ACHN (cell line): ENCODE measurements around the gene TMEM222.
"Not testable (repeated sequence)": the region's sequence is repeated elsewhere in the genome, so short reads cannot be mapped to it uniquely, and the experiment has no call there.

Source experiments
- DNase-seq: peaks from one replicate; pipeline ENCODE4 v3.0.0-alpha.2; 2015
- in situ Hi-C: cut with HindIII; loops from 2 replicates; pipeline ENCODE4 v1.10.0; 2017; ENCODE audit warnings: low sequenced_read_pairs, low pct_ligation_motif_present, low pct_unique_long_range_greater_than_20kb

Gene TMEM222, protein sequence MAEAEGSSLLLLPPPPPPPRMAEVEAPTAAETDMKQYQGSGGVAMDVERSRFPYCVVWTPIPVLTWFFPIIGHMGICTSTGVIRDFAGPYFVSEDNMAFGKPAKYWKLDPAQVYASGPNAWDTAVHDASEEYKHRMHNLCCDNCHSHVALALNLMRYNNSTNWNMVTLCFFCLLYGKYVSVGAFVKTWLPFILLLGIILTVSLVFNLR

DNA sequence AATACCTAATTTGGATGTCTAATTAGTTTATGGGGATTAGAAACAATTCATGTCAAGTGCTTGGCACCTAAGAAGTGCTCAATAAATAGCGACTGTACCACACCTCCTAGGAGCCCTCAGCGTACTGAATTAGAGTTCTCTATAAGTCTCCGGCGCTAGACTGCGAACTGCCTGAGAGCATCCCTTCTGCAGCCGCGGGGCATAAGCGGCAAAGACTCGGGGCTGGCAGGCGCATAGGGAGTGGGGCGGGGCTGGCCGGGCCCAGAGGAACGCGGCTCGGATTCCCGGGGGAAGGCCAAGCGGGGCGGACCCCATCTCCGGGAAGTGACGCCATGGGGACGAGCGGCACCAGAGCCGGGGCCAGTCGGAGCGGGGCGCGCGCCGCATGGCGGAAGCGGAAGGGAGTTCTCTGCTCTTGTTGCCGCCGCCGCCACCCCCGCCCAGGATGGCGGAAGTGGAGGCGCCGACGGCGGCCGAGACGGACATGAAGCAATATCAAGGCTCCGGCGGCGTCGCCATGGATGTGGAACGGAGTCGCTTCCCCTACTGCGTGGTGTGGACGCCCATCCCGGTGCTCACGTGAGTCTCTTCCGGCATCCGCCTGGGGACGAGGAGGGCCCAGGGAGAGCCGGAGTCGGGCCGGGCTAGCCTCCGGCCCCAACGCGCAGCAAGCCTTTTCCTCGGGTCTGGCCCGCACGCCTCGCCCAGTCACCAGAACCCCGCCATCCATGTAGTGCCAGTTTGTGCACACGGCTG is at the start of gene TMEM222:
TMEM222 (plus strand) TSS at position 351 of the 756 bp plus-strand sequence; CDS start at position 386, 35 bp downstream.
- in situ Hi-C loops = no loop called here
- peak; percentile 94 for DNase-seq

DNA sequence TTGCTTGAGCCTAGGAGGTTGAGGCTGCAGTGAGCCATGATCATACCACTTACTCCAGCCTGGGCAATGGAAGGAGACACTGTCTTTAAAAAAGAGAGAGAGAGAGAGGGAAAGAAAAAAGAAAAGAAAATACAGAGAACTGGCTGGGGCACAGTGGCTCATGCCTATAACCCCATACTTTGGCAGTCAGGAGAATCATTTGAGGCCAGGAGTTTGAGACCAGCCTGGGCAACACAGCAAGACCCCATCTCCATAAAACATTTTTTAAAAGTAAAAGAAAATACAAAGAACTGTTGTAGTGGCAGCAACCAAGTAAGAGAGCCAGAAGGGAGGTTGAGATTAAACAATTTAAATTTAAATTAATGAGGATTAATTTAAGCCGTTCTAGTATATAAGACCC is 47.8 kb upstream of the TMEM222 start:
- no peak for DNase-seq
- in situ Hi-C loops = no loop called here

DNA sequence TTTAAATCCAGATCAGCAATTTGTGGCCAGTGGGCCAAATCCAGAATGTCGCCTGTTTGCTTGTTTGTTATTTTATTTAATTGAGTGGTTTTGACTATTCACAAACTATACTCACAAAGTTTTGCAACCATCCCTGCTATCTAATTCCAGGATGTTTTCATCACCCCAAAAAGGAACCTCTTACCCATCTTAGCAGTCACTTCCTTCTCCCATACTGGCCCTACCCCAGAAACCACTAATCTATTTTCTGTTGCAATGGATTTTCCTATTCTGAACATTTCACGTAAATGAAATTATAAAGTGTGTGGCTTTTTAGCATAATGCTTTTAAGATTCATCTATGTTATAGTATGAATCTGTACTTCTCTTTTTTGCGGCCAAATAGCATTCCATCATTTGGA is 46.3 kb upstream of the TMEM222 start:
- DNase-seq = no peak
- in situ Hi-C loops = loop anchor here (25.0 kb wide), 1 partner anchor 238 kb away; no protein-coding TSS in a partner anchor

DNA sequence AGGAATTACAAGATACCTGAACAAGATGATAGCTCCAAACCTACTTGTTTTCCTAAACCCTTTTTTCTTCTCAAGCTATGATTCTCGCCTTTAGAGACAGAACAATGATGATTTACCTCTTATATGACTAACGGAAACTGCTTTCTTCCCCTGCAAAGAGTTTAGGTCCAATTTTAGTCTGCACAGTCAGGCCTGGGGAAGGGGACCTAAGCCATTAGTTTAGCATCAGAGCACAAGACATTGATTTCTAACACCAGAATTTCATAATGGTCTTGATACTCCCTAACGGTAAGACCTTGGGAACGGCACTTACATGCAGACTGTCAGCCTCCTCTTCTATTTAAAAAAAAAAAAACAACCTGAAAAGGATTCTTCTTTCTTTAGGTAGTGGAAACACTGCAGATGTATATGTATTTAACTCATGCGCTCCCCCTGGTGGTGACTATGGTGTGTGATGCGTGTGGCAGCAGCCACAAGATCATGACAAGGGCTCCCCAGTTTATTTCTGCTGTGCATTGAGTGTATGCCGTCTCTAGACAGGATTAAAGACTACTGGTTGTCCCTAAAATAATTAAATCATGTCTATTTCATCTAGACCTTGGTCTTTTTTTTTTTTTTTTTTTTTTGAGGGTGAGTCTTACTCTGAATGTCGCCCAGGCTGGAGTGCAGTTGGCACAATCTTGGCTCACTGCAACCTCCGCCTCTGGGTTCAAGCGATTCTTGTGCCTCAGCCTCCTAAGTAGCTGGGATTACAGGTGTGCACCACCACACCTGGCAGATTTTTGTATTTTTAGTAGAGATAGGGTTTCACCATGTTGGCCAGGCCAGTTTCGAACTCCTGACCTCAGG is 37.3 kb upstream of the TMEM222 start:
- peak; percentile 66 for DNase-seq
- in situ Hi-C loops = loop anchor here (25.0 kb wide), 1 partner anchor 247 kb away; no protein-coding TSS in a partner anchor

DNA sequence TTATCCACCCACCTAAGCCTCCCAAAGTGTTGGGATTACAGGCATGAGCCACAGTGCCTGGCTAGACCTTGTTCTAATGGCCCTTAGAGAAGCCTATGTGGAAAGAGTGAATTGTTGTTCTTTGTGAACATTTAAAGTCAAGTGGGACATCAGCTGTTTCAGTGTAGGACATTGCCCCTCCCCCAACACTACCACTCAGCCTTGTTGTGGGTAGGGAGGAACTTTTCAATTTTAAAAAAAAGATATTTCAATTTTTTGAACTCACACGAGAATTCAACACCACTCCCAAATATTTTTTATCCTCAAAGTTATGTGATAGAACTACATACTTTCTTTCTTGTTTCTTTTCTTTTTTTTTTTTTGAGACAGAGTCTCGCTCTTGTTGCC is 36.7 kb upstream of the TMEM222 start:
- in situ Hi-C loops = loop anchor here (25.0 kb wide), 1 partner anchor 248 kb away; no protein-coding TSS in a partner anchor
- DNase-seq = no peak

DNA sequence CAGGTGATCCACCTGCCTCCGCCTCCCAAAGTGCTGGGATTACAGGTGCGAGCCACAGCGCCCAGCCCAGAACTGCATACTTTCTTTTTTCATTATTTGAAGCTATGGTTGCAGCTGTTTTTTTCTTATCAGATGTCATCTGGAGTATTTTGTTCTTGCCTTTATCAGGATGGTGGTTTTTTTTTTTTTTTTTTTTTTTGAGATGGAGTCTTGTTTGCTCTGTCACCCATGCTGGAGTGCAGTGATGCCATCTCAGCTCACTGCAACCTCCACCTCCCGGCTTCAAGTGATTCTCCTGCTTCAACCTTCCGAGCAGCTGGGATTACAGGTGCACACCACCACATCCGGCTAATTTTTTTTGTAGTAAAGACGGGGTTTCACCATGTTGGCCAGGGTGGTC is 36.1 kb upstream of the TMEM222 start:
- in situ Hi-C loops = loop anchor here (25.0 kb wide), 1 partner anchor 249 kb away; no protein-coding TSS in a partner anchor
- not testable (repeated sequence) for DNase-seq

DNA sequence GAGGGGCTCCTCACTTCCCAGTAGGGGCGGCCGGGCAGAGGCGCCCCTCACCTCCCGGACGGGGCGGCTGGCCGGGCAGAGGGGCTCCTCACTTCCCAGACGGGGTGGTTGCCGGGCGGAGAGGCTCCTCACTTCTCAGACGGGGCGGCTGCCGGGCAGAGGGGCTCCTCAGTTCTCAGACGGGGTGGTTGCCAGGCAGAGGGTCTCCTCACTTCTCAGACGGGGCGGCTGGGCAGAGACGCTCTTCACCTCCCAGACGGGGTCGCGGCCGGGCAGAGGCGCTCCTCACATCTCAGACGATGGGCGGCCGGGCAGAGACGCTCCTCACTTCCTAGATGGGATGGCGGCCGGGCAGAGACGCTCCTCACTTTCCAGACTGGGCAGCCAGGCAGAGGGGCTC is 32.8 kb upstream of the TMEM222 start:
- not testable (repeated sequence) for DNase-seq
- in situ Hi-C loops = loop anchor here (25.0 kb wide), 1 partner anchor 252 kb away; no protein-coding TSS in a partner anchor

DNA sequence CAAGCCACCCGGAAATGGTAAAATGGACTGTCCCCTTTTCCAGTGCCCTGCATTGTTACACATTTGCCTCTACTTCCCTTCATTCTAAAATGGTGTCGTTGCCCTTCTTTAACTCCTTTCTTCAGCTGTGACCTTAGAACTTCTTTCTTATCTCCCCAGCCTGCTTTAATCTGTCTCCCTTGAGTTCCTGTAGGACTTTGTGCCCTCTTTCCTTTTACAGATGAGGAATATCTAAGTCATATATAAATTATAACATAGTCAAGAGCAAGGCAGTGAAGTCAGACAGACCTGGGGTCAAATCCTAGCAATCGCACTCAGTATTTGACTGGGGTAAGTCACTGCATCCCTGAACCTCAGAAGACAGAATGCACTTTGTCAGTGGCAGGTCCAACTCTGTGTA is 31.4 kb upstream of the TMEM222 start:
- in situ Hi-C loops = loop anchor here (25.0 kb wide), 1 partner anchor 253 kb away; no protein-coding TSS in a partner anchor
- DNase-seq = no peak

DNA sequence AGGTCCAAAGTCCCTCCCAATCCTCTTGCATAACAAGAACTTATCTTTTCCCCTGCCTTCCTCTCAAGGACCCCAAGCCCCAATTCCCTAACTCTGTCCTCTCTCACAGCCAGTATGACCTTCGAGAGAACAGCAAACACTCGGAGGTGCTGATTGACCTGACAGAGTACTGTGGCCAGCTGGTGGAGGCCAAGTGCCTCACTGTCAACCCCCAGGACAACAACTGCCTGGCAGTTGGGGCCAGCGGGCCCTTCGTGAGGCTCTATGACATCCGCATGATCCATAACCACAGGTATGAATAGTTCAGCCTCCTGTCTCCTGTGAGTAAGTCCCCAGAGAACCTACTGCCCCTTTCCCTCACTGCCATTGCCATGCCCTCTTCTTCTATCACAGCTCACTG is 29.9 kb upstream of the TMEM222 start:
- in situ Hi-C loops = loop anchor here (25.0 kb wide), 1 partner anchor 255 kb away; no protein-coding TSS in a partner anchor
- DNase-seq = no peak

DNA sequence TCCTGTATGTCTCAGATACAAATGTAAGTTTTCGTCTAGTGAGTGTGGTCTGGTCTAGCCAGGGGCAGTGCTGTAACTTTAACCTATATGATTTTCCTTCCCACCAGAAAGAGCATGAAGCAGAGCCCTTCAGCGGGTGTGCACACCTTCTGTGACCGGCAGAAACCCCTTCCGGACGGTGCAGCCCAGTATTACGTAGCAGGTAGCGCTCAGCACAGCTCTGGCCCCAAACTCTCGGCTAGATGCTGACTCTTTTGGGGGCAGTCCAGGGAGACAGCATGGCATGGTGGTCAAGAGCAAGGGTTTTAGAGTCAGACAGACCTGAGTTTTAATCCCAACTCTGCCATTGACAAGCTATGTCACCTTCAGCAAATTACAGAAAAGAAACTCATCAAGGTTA is 28.0 kb upstream of the TMEM222 start:
- in situ Hi-C loops = loop anchor here (25.0 kb wide), 1 partner anchor 257 kb away; no protein-coding TSS in a partner anchor
- no peak for DNase-seq

DNA sequence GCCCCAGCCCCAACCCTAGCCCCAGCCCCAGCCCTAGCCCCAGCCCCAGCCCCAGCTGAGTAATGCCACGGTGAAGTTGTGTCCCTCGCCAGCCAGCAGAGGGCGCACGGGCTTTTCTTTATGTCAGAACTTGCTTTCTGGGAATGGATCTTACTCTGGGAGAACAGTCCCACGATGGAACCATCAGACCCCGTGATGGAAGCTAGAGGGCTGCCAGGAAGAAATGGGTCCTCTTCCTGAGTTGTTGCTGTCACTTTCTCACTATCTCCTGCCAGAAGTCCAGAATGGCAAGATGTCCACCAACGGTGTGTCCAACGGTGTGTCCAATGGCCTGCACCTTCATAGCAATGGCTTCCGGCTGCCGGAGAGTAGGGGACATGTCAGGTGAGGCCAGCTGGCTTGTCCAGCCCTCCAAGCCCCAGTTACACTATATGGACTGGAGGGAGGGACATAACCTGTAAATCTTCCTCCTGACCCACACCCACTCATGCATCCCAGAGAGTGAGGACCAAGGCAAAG is 25.1 kb upstream of the TMEM222 start:
- peak; percentile 53 for DNase-seq
- in situ Hi-C loops = loop anchor here (25.0 kb wide), 1 partner anchor 260 kb away; no protein-coding TSS in a partner anchor

DNA sequence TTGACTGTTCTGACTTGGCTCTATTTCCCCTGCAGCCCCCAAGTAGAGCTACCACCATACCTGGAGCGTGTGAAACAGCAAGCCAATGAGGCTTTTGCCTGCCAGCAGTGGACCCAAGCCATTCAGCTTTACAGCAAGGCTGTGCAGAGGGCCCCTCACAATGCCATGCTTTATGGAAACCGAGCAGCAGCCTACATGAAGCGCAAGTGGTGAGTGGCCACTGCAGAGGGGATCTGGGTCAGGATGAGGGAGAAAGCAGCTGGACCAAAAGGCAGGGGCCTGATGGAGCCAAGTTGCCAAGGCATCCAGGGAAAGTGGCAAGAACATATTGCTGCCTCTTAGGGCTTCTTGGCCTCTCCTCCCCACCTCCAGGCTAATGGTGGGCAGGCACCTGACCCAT is 24.1 kb upstream of the TMEM222 start:
- no peak for DNase-seq
- in situ Hi-C loops = loop anchor here (25.0 kb wide), 1 partner anchor 261 kb away; no protein-coding TSS in a partner anchor

DNA sequence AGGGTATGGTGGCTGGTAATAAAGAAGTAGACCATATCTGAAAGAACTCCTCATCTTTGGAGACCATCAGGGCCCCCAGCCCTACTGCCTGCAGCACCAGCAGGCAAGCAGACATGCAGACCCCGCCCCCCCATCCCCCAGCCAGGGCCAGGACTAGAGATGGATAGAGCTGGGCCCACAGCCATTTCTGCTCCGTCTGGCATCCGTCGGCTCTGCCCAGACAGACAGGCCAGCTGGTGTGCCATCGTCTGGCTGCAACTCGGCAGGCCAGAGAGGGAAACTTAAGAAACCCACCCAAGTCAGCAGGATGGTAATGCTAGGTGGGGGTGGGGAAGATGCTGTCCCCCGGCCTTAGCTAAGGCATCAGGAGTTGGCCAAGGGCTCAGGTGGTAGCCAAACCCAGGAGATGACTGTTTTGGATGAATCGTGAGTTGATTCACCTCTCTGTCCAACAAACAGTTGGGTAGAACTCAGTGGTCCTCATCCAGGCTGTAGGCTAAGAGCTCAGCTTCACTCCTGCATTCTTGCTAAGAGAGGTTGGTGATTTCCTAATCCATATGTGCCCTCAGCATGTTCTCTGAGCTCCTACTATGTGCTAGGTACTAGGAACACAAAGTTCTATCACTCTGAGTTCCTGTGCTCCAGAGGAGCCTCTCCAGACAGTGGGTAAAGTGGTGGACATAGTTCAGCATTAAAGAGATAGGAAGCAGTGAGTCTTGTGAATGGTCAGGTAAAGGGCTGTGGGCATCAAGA is 23.2 kb upstream of the TMEM222 start:
- DNase-seq = no peak
- in situ Hi-C loops = loop anchor here (25.0 kb wide), 1 partner anchor 262 kb away; no protein-coding TSS in a partner anchor

DNA sequence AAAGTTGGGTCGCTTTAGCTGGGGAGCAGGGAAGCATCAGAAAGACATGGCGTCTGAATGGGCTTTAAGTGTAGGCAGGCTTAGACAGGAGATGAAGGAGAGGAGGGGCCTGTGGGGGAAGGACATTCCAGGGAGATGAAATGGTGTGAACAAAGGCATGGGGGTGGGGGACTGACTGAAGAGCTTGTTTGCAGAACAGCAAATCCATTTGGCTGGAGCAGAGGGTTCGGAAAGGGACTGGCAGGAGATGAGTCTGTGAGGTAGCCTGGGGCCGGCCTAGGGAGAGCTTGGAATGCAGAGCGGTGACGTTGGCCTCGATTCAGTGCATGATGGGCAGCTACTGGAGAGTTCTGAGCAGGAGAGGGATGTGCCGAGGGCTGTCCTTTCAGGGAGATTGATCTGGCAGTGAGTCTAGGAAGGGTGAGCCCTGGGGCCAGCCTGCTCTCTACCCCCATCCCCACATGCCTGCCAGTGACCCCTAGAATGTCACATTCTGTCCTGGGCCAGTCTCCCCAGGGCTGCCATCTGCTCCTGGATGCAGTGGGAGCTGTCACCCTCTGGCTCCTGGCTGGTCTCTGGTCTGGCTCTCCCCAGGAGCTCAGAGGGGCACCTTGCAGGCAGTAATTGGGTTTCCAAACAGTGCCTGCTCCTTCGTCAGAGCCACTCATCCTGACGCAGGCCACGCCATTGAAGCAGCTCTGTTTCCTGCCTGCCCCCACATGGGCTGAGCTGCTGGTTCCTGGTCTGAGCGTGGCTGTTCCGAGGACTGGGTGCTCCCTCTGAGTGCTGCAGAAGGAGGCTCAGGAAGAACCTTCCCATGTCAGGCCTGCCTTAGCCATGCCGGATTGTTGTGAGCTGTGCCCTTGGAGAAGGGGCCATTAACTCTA is 22.3 kb upstream of the TMEM222 start:
- no peak for DNase-seq
- in situ Hi-C loops = loop anchor here (25.0 kb wide), 1 partner anchor 262 kb away; no protein-coding TSS in a partner anchor

DNA sequence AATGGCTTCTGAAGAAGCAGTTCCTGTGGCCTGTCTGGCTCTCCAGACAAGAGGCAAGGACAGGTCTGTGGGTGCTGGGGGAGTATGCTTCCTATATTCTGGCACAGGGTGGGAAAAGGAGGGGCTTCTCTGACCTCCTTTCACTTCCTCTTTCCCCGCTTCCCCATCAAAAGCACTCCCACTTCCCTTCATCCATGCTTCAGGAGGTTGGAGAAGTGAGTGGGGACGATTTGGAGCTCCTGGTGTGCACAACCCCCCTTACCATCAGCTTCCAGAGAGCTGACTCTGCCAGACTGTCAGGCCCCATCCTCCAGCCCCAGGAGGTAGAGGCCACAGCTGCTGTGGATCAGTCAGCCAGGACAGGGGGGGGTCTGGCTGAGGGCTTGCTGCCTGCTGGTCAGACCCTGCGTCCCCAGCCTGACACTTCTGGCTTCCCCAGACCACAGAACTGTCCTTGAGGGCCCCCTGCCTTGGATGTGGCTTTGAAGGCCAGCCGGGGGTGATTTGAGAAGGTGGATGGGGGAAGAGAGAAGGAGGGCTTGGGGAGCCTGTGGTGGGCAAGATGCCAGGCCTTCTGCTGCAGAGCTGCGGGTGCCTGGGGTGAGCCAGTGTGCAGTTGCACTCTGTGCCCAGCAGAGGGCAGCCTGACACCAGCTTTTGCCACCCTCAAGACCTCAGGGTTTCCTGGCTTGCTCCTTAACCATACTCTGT is 21.5 kb upstream of the TMEM222 start:
- in situ Hi-C loops = no loop called here
- peak; percentile 73 for DNase-seq

DNA sequence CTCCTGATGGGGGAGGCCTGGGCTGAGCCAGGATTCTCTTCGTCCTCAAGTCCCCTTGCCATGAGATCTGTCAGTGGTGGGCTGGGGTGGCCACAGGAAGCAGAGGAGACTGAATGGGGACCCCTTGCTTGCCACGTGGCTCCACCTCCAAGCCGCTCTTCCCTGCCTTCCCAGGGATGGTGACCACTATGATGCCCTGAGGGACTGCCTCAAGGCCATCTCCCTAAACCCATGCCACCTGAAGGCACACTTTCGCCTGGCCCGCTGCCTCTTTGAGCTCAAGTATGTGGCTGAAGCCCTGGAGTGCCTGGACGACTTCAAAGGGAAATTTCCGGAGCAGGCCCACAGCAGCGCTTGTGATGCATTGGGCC is 20.9 kb upstream of the TMEM222 start:
- DNase-seq = no peak
- in situ Hi-C loops = no loop called here
